GM12892 (cell line): ENCODE data around the gene GNAI2.
"Not testable (repeated sequence)": the region's sequence is repeated elsewhere in the genome, so short reads cannot be mapped to it uniquely, and the experiment has no call there.

ENCODE experiments used
- DNase-seq: peaks from one replicate; pipeline ENCODE4 v3.0.0; 2011; ENCODE audit not compliant: insufficient read length
- FAIRE-seq: peaks from 2 replicates; lab custom pipeline; 2011; peaks lifted over from hg19 to GRCh38; lab: Jason Lieb, UNC
- POLR2A ChIP-seq: IDR thresholded peaks from 2 replicates; pipeline ENCODE4 v1.6.1; 2011; ENCODE audit warnings: low read depth, low read length, control low read depth
- POLR2AphosphoS5 ChIP-seq: IDR thresholded peaks from 2 replicates; pipeline ENCODE4 v1.6.1; 2011; ENCODE audit warnings: low read depth, low read length, control low read depth
- TAF1 ChIP-seq: IDR thresholded peaks from 2 replicates; pipeline ENCODE4 v1.6.1; 2011; ENCODE audit warnings: low read depth, mild to moderate bottlenecking, control low read depth, low read length, borderline replicate concordance

Gene GNAI2

DNA sequence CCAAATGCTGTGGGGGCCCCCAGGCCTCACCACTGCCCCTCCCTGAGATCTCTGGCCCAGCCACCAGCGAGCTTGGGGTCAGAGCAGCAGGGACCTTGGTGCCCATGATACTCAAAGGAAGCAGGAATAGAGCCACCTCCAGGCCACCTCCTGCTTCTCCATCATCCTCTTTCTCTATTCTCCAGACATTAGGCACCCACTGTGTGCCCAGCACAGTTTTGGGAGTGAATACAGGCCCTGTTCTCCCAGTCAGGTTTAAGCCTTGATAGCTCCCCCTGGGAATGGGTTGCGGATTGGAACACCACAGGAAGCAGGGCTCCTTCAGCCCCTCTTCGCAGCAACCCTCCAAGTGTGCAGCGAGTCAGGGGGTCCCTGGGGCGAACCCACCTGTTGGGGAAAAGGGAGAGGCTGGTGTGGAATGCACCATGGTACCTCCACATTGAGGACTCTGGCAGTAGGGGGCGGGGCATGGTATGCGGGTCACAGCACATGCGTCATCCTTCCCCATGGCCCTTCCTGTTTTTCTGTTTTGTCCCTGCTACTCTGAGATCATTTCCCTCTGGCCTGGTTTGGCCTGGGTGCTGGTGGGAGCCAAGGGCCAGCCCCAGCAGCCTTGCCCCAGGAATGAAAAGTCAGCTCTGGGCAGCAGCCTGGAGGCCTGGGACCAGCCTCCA lies 18.7 kb downstream of the GNAI2 start:
- TF ChIP-seq TAF1 (no peak), POLR2A (no peak), POLR2AphosphoS5 (no peak; the same call in 1 of the 2 replicates)
- FAIRE-seq (no peak), DNase-seq (no peak)

DNA sequence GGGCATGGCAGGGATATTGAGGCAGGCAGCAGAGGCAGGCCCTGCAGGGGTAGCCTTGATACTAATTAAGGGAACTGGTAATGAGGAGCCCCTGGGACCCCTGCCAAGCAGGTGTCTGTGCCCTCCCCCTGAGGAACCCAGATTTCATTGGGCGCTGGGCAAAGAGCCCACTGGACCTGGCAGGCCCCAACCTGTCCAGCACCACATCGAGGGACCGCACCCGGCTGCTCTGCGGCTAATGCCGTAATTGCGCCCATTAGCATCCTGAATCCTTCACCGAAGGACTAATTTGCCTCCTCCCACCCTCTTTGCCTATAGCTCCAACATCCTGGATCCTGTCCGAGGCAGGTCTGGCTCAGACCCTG lies 19.2 kb downstream of the GNAI2 start:
- TF ChIP-seq TAF1, result no peak
- TF ChIP-seq POLR2A, result no peak
- TF ChIP-seq POLR2AphosphoS5, result no peak
- no peak for FAIRE-seq
- DNase-seq, result no peak

DNA sequence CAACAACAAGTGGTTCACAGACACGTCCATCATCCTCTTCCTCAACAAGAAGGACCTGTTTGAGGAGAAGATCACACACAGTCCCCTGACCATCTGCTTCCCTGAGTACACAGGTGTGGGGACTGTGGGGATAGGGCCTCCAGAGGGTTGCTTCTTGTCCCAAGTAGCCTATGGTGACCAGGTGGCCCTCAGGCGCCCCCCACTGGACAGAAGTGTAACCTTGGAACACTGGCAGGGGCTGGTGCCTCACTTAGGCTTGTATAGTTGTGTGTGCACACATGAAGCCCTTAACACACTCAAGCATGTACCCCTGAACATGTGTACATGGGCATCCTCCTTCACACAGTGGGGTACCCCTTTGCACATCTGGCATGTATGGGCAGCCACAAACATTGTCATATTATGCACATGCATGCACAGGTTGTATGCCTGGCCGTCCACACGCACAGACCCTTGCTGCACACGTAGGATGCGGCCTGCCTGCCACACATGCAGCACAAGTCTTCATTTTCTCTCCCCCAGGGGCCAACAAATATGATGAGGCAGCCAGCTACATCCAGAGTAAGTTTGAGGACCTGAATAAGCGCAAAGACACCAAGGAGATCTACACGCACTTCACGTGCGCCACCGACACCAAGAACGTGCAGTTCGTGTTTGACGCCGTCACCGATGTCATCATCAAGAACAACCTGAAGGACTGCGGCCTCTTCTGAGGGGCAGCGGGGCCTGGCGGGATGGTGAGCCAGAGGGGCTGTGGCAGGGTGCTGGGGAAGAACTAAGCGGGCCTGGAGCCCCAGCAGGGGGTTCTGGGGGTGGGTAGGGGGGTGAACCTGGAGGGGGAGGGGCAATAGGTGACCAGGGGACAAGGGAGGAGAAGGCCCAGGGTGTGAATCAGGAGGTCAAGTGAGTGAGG lies 21.2 kb downstream of the GNAI2 start:
- FAIRE-seq, result no peak
- TF ChIP-seq TAF1 (no peak), POLR2A (no peak), POLR2AphosphoS5 (no peak)
- DNase-seq, result no peak

DNA sequence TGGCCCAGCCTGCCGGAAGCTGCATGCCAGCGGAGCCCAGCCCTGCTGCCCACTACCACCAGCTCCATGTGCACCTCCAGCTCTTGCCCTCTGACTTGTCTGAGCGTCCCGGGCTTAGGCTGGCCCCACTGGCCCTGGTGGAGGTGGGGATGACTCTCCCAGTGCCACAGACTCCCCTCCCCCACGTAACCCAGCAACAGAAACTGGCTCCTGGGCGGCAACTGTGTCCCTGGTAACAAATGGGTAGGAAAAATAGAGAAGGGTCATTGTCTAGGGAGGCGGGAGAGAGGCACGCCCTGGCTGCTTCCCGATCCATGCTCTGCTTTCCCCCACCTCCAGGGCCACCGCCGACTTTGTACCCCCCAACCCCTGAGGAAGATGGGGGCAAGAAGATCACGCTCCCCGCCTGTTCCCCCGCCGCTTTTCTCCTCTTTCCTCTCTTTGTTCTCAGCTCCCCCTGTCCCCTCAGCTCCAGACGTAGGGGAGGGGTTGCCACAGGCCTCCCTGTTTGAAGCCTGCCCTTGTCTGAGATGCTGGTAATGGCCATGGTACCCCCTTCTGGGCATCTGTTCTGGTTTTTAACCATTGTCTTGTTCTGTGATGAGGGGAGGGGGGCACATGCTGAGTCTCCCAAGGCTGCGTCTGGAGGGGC lies 22.2 kb downstream of the GNAI2 start:
- no peak for DNase-seq
- no peak for TF ChIP-seq POLR2A
- no peak for TF ChIP-seq TAF1
- FAIRE-seq, result no peak

DNA sequence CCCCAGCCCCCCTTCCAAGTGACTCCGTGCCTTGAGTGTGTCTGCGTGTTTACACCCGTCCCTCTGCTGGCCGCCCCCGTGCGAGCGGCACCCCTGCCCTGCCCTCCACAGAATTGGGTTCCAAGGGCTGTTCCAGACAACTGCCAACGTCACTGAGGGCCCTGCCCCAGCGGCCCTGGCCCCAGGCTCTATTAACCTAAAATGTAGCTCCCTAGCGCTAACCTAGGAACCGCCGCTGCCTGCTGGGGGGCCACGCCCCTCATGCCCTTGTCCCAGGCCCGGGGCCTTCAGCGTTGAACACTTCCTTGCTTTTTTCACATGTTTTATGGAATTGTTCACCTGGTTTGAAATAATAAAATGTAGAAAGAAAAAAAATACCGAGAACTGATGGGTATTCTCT lies 23.0 kb downstream of the GNAI2 start:
- no peak for FAIRE-seq
- no peak for DNase-seq
- TF ChIP-seq POLR2A (no peak), POLR2AphosphoS5 (no peak), TAF1 (no peak)

DNA sequence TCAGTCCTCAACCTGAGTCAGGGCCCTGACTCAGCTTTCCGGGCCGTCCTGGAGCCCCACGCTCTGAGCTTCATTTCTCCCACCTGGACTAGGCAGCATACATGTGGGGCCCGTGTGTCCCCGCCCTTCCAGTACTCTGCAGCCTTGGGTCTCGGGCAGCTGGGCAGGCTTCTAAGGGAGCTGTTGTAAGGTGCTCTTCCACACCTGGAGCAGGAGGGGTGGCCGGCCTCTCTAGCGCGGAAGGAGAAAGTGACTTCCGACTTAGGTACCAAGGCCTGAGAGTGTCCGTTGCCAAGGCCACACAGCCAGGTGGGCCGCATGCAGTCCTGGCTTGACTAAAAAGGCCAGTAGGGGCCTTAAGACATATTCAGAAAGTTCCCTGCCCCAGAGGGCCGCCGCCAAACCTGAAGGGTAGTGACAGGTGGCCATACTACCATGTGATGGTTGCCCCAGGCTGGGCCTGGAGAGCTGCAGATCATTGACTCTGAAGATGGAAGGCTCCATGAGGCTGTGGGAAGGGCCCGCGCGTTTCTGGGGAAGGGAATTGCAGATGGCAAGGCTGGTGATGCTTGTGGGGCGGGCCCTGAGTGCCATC lies 23.5 kb downstream of the GNAI2 start:
- DNase-seq, result no peak
- FAIRE-seq, result no peak

DNA sequence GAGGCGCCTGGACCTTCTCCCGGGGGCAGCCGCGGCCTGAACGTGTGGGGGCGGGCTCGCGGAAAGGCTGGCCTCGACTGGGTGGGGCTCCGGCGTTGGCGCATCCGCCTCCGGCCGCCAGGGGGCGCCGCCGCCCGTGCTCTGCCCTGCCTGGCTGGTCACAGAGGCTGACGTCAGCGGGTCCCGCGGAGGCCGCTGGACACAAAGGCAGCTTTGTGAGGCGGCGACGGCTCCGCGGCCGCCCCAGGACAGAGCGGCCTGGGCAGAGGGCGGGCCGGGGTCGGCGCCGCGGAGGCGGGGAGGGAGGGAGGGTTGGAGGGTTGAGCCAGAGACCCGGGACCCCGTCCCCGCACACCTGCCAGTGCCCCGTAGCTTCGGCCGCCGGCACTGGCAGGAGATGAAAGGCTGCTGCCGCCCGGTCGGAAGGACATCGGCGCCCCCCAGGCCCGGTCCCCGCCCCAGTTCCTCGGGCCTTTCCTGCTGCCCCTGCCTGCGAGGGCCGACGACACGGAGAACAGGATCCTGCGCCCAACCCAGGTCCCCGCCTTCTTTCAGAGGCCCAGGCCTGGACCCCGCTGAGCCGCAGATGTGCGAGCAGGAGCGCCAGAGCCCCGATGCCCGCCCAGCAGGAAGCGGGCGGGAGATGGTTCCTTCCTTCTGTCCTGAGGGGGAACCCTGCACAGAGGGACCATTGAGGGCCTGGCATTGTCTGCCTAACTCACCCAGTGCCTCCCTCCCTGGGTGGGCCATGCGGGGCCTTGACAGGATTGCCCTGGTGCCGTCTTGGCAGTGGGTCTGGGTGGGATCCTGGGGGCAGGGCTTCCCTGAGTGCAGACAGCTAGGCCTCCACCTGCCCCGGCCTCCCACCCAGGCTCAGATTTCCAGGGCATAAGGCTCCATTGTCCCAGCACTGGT lies 24.3 kb downstream of the GNAI2 start:
- DNase-seq (peak; percentile 100), FAIRE-seq (peak; percentile 97)
- TF ChIP-seq POLR2AphosphoS5 (no peak; the same call in none of the 2 replicates), POLR2A (peak; percentile 71; the same call in 1 of the 2 replicates), TAF1 (no peak)

More for the DNA sequence above, 23.5 kb downstream of the GNAI2 start:
- no peak for TF ChIP-seq TAF1
- no peak for TF ChIP-seq POLR2AphosphoS5
- TF ChIP-seq POLR2A, result no peak

DNA sequence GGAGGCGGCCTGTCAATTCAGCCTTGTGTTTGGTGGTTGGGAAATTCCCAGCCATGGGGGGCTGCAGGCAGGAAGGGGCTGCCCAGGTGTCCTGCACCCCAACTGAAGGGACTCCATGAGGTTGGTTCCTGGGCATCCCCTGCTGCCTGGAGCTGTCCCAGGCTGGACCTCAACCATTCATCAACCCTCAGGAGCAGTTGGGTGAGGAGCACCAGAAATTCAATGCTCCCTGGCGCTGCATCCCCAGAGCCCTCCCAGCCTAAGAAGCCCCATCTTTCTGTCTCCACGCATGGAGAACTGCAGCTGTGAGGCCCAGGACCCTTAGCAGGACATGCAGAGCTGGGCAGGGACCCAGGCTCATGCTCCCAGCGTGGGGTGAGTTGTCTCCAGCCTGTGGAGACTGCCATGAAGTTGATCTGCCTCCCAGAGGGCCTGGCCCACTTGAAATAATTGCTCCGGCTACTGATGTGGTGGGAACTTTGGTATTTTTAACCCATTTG lies 25.0 kb downstream of the GNAI2 start:
- no peak for TF ChIP-seq POLR2AphosphoS5
- no peak for TF ChIP-seq POLR2A
- no peak for TF ChIP-seq TAF1
- DNase-seq, result no peak
- FAIRE-seq, result no peak

DNA sequence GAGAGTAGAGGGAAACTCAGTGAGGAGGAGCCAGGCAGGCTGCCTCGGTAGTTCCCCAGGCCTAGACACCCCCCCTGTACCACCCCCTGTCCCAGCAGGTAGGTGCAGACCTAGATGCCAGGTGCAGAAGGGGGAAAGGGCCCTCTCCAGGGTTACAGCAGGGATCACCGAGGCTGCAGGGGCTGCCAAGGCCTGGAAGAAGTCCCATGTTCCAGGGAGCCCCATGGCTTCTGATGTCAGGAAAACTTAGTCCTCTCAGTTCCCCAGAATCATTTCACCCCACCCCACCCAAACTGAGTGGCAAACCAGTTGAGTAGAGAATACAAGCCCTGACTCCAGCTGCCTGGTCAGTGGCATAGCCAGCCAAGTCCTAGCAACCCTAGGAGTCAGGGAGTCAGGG lies 25.5 kb downstream of the GNAI2 start:
- no peak for DNase-seq
- TF ChIP-seq POLR2A (no peak), TAF1 (no peak), POLR2AphosphoS5 (no peak)
- FAIRE-seq, result no peak

DNA sequence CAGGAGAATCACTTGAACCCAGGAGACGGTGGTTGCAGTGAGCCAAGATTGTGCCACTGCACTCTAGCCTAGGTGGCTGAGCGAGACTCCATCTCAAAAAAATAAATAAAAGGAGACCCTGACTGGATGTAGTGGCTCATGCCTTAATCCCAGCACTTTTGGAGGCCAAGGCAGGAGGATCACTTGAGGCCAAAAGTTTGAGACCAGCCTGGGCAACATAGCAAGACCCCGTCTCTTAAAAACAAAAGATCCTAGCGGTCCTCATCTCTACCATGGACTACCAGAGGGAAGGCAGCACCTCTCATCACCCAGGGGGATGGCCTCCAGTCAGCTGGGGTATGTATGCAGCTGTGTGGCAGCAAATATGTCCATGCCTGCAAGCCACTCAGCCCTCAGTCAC lies 26.2 kb downstream of the GNAI2 start:
- not testable (repeated sequence) for DNase-seq, FAIRE-seq
